ENCODE results near the gene BDKRB2. TPM values are rescaled to one million over a fixed set of nuclear protein-coding genes. Genes with fewer than 3 reads are reported as not detected.

Gene BDKRB2
- total RNA-seq, 3 donors from 2014 or later, result not detected

GRCh38 chr14:96255501-96256366 lies 51.1 kb downstream of the BDKRB2 start, which contains the start of gene BDKRB1:
TSS of gene BDKRB1 (plus strand) at chr14:96256210. CDS start at chr14:96263683, 7,473 bp downstream.
- H3K9me3 Mint-ChIP-seq, result no peaks in the 10 kb centered on the region
- DNase-seq (no peak), ATAC-seq (no peak)
- no peaks in the 10 kb centered on the region for H3K36me3 Mint-ChIP-seq (ENCODE audit: insufficient read depth)
- no peak within 1 kb of the TSS for H3K4me3 Mint-ChIP-seq
- H3K27me3 Mint-ChIP-seq (ENCODE audit: low read depth), result peaks cover 40% of the 10 kb centered on the region
- H3K4me1 Mint-ChIP-seq (ENCODE audit: low read depth), result no peaks in the 10 kb centered on the region

- peaks cover 41% of the 10 kb centered on the region for H3K27me3 Mint-ChIP-seq (ENCODE audit: low read depth)
- no peaks in the 10 kb centered on the region for H3K4me1 Mint-ChIP-seq (ENCODE audit: low read depth)
- no peak for ATAC-seq
- no peak overlapping the region for H3K4me3 Mint-ChIP-seq
- H3K36me3 Mint-ChIP-seq (ENCODE audit: insufficient read depth), result no peaks in the 10 kb centered on the region
- H3K9me3 Mint-ChIP-seq, result no peaks in the 10 kb centered on the region
- DNase-seq, result no peak
Observed at GRCh38 chr14:96256407-96256806, 51.8 kb downstream of the BDKRB2 start.

GRCh38 chr14:96257056-96257455 lies 52.4 kb downstream of the BDKRB2 start:
- Mint-ChIP-seq H3K27me3 (ENCODE audit: low read depth) (peaks cover 38% of the 10 kb centered on the region), H3K9me3 (no peaks in the 10 kb centered on the region), H3K36me3 (ENCODE audit: insufficient read depth) (no peaks in the 10 kb centered on the region), H3K4me3 (no peak overlapping the region), H3K4me1 (ENCODE audit: low read depth) (no peaks in the 10 kb centered on the region)
- DNase-seq, result no peak
- no peak for ATAC-seq

GRCh38 chr14:96257900-96258299 lies 53.3 kb downstream of the BDKRB2 start:
- H3K4me1 Mint-ChIP-seq (ENCODE audit: low read depth), result no peaks in the 10 kb centered on the region
- DNase-seq, result no peak
- no peak for ATAC-seq
- no peaks in the 10 kb centered on the region for H3K9me3 Mint-ChIP-seq
- no peaks in the 10 kb centered on the region for H3K36me3 Mint-ChIP-seq (ENCODE audit: insufficient read depth)
- peaks cover 34% of the 10 kb centered on the region for H3K27me3 Mint-ChIP-seq (ENCODE audit: low read depth)
- H3K4me3 Mint-ChIP-seq, result no peak overlapping the region

GRCh38 chr14:96260341-96260821 lies 55.7 kb downstream of the BDKRB2 start:
- Mint-ChIP-seq H3K4me1 (ENCODE audit: low read depth) (no peaks in the 10 kb centered on the region), H3K9me3 (no peaks in the 10 kb centered on the region), H3K36me3 (ENCODE audit: insufficient read depth) (no peaks in the 10 kb centered on the region), H3K4me3 (no peak overlapping the region), H3K27me3 (ENCODE audit: low read depth) (peaks cover 20% of the 10 kb centered on the region)
- ATAC-seq (no peak), DNase-seq (no peak)

- peaks cover 13% of the 10 kb centered on the region for H3K27me3 Mint-ChIP-seq (ENCODE audit: low read depth)
- no peak for ATAC-seq
- H3K9me3 Mint-ChIP-seq, result no peaks in the 10 kb centered on the region
Observed at GRCh38 chr14:96261053-96261452, 56.4 kb downstream of the BDKRB2 start.

GRCh38 chr14:96261772-96262655 lies 57.4 kb downstream of the BDKRB2 start:
- no peak for DNase-seq
- no peaks in the 10 kb centered on the region for H3K4me1 Mint-ChIP-seq (ENCODE audit: low read depth)
- no peak overlapping the region for H3K4me3 Mint-ChIP-seq
- no peaks in the 10 kb centered on the region for H3K9me3 Mint-ChIP-seq
- ATAC-seq, result no peak
- no peaks in the 10 kb centered on the region for H3K36me3 Mint-ChIP-seq (ENCODE audit: insufficient read depth)
- H3K27me3 Mint-ChIP-seq (ENCODE audit: low read depth), result peaks cover 13% of the 10 kb centered on the region

More at GRCh38 chr14:96261053-96261452, 56.4 kb downstream of the BDKRB2 start:
- Mint-ChIP-seq H3K4me3 (no peak overlapping the region), H3K4me1 (ENCODE audit: low read depth) (no peaks in the 10 kb centered on the region), H3K36me3 (ENCODE audit: insufficient read depth) (no peaks in the 10 kb centered on the region)
- DNase-seq, result no peak

- no peak for ATAC-seq
- H3K4me1 Mint-ChIP-seq (ENCODE audit: low read depth), result no peaks in the 10 kb centered on the region
Observed at GRCh38 chr14:96263347-96264199, 58.9 kb downstream of the BDKRB2 start.

GRCh38 chr14:96264200-96264553 lies 59.5 kb downstream of the BDKRB2 start:
- Mint-ChIP-seq H3K4me1 (ENCODE audit: low read depth) (no peaks in the 10 kb centered on the region), H3K4me3 (no peak overlapping the region), H3K9me3 (no peaks in the 10 kb centered on the region), H3K36me3 (ENCODE audit: insufficient read depth) (no peaks in the 10 kb centered on the region), H3K27me3 (ENCODE audit: low read depth) (peaks cover 8% of the 10 kb centered on the region)
- no peak for DNase-seq
- ATAC-seq, result no peak

More at GRCh38 chr14:96263347-96264199, 58.9 kb downstream of the BDKRB2 start:
- no peak for DNase-seq
- no peaks in the 10 kb centered on the region for H3K9me3 Mint-ChIP-seq
- H3K4me3 Mint-ChIP-seq, result no peak overlapping the region
- no peaks in the 10 kb centered on the region for H3K36me3 Mint-ChIP-seq (ENCODE audit: insufficient read depth)
- H3K27me3 Mint-ChIP-seq (ENCODE audit: low read depth), result peaks cover 8% of the 10 kb centered on the region

- H3K4me3 Mint-ChIP-seq, result no peak overlapping the region
- peaks cover 8% of the 10 kb centered on the region for H3K27me3 Mint-ChIP-seq (ENCODE audit: low read depth)
- no peaks in the 10 kb centered on the region for H3K9me3 Mint-ChIP-seq
- ATAC-seq (no peak), DNase-seq (no peak)
- H3K4me1 Mint-ChIP-seq (ENCODE audit: low read depth), result no peaks in the 10 kb centered on the region
- no peaks in the 10 kb centered on the region for H3K36me3 Mint-ChIP-seq (ENCODE audit: insufficient read depth)
Observed at GRCh38 chr14:96264853-96265252, 60.2 kb downstream of the BDKRB2 start.

- no peak overlapping the region for H3K4me3 Mint-ChIP-seq
- DNase-seq (no peak), ATAC-seq (no peak)
- H3K36me3 Mint-ChIP-seq (ENCODE audit: insufficient read depth), result no peaks in the 10 kb centered on the region
- H3K9me3 Mint-ChIP-seq, result no peaks in the 10 kb centered on the region
- no peaks in the 10 kb centered on the region for H3K4me1 Mint-ChIP-seq (ENCODE audit: low read depth)
- H3K27me3 Mint-ChIP-seq (ENCODE audit: low read depth), result peaks cover 7% of the 10 kb centered on the region
Observed at GRCh38 chr14:96265383-96266095, 60.9 kb downstream of the BDKRB2 start.

- Mint-ChIP-seq H3K4me1 (ENCODE audit: low read depth) (no peaks in the 10 kb centered on the region), H3K4me3 (no peak overlapping the region), H3K9me3 (no peaks in the 10 kb centered on the region), H3K36me3 (ENCODE audit: insufficient read depth) (no peaks in the 10 kb centered on the region), H3K27me3 (ENCODE audit: low read depth) (peaks cover 4% of the 10 kb centered on the region)
- DNase-seq, result no peak
- no peak for ATAC-seq
Observed at GRCh38 chr14:96267336-96267735, 62.7 kb downstream of the BDKRB2 start.

GRCh38 chr14:96267916-96268315 lies 63.3 kb downstream of the BDKRB2 start:
- DNase-seq (no peak), ATAC-seq (no peak)
- Mint-ChIP-seq H3K4me3 (no peak overlapping the region), H3K4me1 (ENCODE audit: low read depth) (no peaks in the 10 kb centered on the region), H3K27me3 (ENCODE audit: low read depth) (peaks cover 4% of the 10 kb centered on the region), H3K9me3 (no peaks in the 10 kb centered on the region), H3K36me3 (ENCODE audit: insufficient read depth) (no peaks in the 10 kb centered on the region)

Measured in activated T-cell treated with anti-CD3 and anti-CD28 coated beads, Interleukin-2, amount 50 U/mL, for 4 hours (primary cell).